Esophagus squamous epithelium (tissue), 4 donors: ENCODE measurements around the gene ETV6.

ENCODE experiments used
- CTCF ChIP-seq, 6 experiments: fragments of 450-650 bp in 4 of 6; fragments of 200-600 bp in 2 of 6; sonication (generic) in 2 of 6; IDR thresholded peaks; one replicate each; pipeline ENCODE4 v1.5.1; 2016 to 2019; ENCODE audit warnings: antibody characterized with exemption in 6 of 6, mild to moderate bottlenecking in 4 of 6, moderate library complexity in 4 of 6
- POLR2A ChIP-seq, 4 donors: fragments of 450-650 bp; IDR thresholded peaks; one replicate each; pipeline ENCODE4 v1.6.1; 2017; ENCODE audit warnings: antibody characterized with exemption in 4 of 4, mild to moderate bottlenecking in 4 of 4, moderate library complexity in 3 of 4

DNA sequence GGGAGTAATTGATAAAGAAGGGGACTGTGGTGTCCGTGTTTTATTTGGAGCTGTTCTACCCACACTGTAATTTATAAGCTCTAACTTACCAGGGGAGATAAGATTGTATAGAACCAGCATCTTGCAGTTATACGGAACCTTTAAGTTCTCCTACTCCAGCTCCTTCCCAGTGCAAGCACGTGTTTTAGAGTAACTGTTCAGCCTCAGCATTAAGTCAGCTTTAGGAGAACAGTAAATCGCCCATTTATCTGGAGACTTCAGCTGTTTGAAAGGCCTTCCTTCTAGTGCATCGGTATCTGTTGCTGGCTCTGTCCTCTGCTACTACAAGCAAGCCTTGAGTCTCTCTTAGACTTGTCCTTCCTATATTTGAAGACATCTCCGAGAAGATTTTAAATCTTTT, 95.6 kb downstream of the ETV6 start:
- no peak for TF ChIP-seq CTCF (IDR thresholded peaks at IDR 0.05)
- TF ChIP-seq POLR2A (IDR thresholded peaks at IDR 0.05): no peak
